Uterus (tissue), 4 donors: Measurements from ENCODE around the gene ALOX15. TPM values are rescaled to one million over a fixed set of nuclear protein-coding genes. Genes with fewer than 3 reads are reported as not detected.
"Not testable (repeated sequence)": the region's sequence is repeated elsewhere in the genome, so short reads cannot be mapped to it uniquely, and the experiment has no call there.

ENCODE experiments used
- DNase-seq, 2 donors: peaks; one replicate each; pipeline ENCODE4 v3.0.0-alpha.2; 2019 to 2020
- H3K27ac ChIP-seq, 2 donors: fragments of 200-600 bp; sonication (generic); 1 replicate in 1 of 2; 2 replicates in 1 of 2; pipeline ENCODE4 v1.5.1; 2016 to 2018
- H3K27me3 ChIP-seq, 2 donors: fragments of 200-600 bp; sonication (generic); one replicate each; pipeline ENCODE4 v1.5.1; 2018 to 2019; ENCODE audit warnings: control low read depth in 1 of 2
- H3K36me3 ChIP-seq, 2 donors: fragments of 200-600 bp; sonication (generic); one replicate each; pipeline ENCODE4 v1.5.1; 2019; ENCODE audit warnings: control low read depth in 1 of 2
- H3K4me1 ChIP-seq, 2 donors: fragments of 200-600 bp; sonication (generic); one replicate each; pipeline ENCODE4 v1.5.1; 2018 to 2019; ENCODE audit warnings: control low read depth in 1 of 2
- H3K4me3 ChIP-seq, 2 donors: fragments of 200-600 bp; sonication (generic); 1 replicate in 1 of 2; 2 replicates in 1 of 2; pipeline ENCODE4 v1.5.1; 2018 to 2019; ENCODE audit warnings: mild to moderate bottlenecking in 1 of 2
- H3K9me3 ChIP-seq, 2 donors: fragments of 200-600 bp; sonication (generic); one replicate each; pipeline ENCODE4 v1.5.1; 2019; ENCODE audit warnings: control low read depth in 1 of 2
- CTCF ChIP-seq, 4 experiments: fragments of 200-600 bp in 2 of 4; fragments of 450-650 bp in 2 of 4; sonication (generic) in 2 of 4; IDR thresholded peaks; one replicate each; pipeline ENCODE4 v1.5.1; 2016 to 2019; ENCODE audit warnings: antibody characterized with exemption in 4 of 4, mild to moderate bottlenecking in 2 of 4, moderate library complexity in 1 of 4
- POLR2A ChIP-seq, 2 donors: fragments of 450-650 bp; IDR thresholded peaks; one replicate each; pipeline ENCODE4 v1.6.1; 2016; ENCODE audit warnings: antibody characterized with exemption in 2 of 2, mild to moderate bottlenecking in 1 of 2, moderate library complexity in 1 of 2
- intact Hi-C: fragments of 100-400 bp; cut with DNase I; formaldehyde crosslinking; loops from one replicate; pipeline ENCODE4 v1.15.1; 2023; ENCODE audit warnings: low total_unique reads
- total RNA-seq, 4 donors: library from RNA; depleted of rRNA in 3 of 4; stranded (reverse); fragments of >200 nt in 3 of 4; gene quantifications; one replicate each; pipeline versions ENCODE4 v1.1.0 to v1.2.4, GENCODE V29; 2014 to 2023
- donor health status: DM: yes; HTN: yes; CAD: no.

Gene ALOX15
- total RNA-seq, 4 donors from 2014 or later = 0.24 to 2.9 TPM; not detected in 2

GRCh38 chr17:4663711-4664110, 22.2 kb upstream of the ALOX15 start:
- H3K27ac ChIP-seq = no peak overlapping the region
- no peaks in the 10 kb centered on the region for H3K4me1 ChIP-seq
- no peaks in the 10 kb centered on the region for H3K9me3 ChIP-seq
- H3K27me3 ChIP-seq = no peaks in the 10 kb centered on the region
- no peak for DNase-seq
- intact Hi-C loops = no loop called here
- no peak overlapping the region for H3K4me3 ChIP-seq
- H3K36me3 ChIP-seq = no peaks in the 10 kb centered on the region
- no peak for TF ChIP-seq CTCF (IDR thresholded peaks at IDR 0.05)
- no peak for TF ChIP-seq POLR2A (IDR thresholded peaks at IDR 0.05)

GRCh38 chr17:4658478-4659305, 17.2 kb upstream of the ALOX15 start:
- intact Hi-C loops = no loop called here
- no peak for TF ChIP-seq POLR2A (IDR thresholded peaks at IDR 0.05)
- no peak for TF ChIP-seq CTCF (IDR thresholded peaks at IDR 0.05)
- no peaks in the 10 kb centered on the region for H3K9me3 ChIP-seq
- H3K4me3 ChIP-seq = no peak overlapping the region
- no peak overlapping the region for H3K27ac ChIP-seq
- no peaks in the 10 kb centered on the region for H3K36me3 ChIP-seq
- H3K4me1 ChIP-seq = no peaks in the 10 kb centered on the region
- DNase-seq = no peak
- no peaks in the 10 kb centered on the region for H3K27me3 ChIP-seq

- no peak overlapping the region for H3K27ac ChIP-seq
Observed at GRCh38 chr17:4657678-4658077, 16.2 kb upstream of the ALOX15 start.

GRCh38 chr17:4655933-4656332, 14.5 kb upstream of the ALOX15 start:
- H3K36me3 ChIP-seq, H3K27ac ChIP-seq, H3K4me1 ChIP-seq, H3K4me3 ChIP-seq, intact Hi-C loops, H3K9me3 ChIP-seq, DNase-seq, H3K27me3 ChIP-seq: not testable (repeated sequence)

More at GRCh38 chr17:4657678-4658077, 16.2 kb upstream of the ALOX15 start:
- no peaks in the 10 kb centered on the region for H3K4me1 ChIP-seq
- no peaks in the 10 kb centered on the region for H3K27me3 ChIP-seq
- intact Hi-C loops = no loop called here
- TF ChIP-seq CTCF (IDR thresholded peaks at IDR 0.05) (no peak), POLR2A (IDR thresholded peaks at IDR 0.05) (no peak)
- no peak overlapping the region for H3K4me3 ChIP-seq
- H3K36me3 ChIP-seq = no peaks in the 10 kb centered on the region
- DNase-seq = no peak
- no peaks in the 10 kb centered on the region for H3K9me3 ChIP-seq

GRCh38 chr17:4652997-4653396, 11.5 kb upstream of the ALOX15 start:
- intact Hi-C loops = no loop called here
- no peaks in the 10 kb centered on the region for H3K9me3 ChIP-seq
- H3K27ac ChIP-seq = no peak overlapping the region
- no peak for DNase-seq
- no peaks in the 10 kb centered on the region for H3K36me3 ChIP-seq
- TF ChIP-seq CTCF (IDR thresholded peaks at IDR 0.05) (no peak), POLR2A (IDR thresholded peaks at IDR 0.05) (no peak)
- H3K4me1 ChIP-seq = no peaks in the 10 kb centered on the region
- no peak overlapping the region for H3K4me3 ChIP-seq
- H3K27me3 ChIP-seq = no peaks in the 10 kb centered on the region
